GM21723 (cell line): ENCODE measurements around the gene ZBTB48.
"Not testable (repeated sequence)": the region's sequence is repeated elsewhere in the genome, so short reads cannot be mapped to it uniquely, and the experiment has no call there.

Source experiments
- ATAC-seq: cut with Tn5 transposase; IDR thresholded peaks from one replicate; pipeline ENCODE4 v1.9.1; 2021; ENCODE audit warnings: mild to moderate bottlenecking, moderate library complexity; ENCODE audit not compliant: unreplicated experiment

The ZBTB48 gene

DNA sequence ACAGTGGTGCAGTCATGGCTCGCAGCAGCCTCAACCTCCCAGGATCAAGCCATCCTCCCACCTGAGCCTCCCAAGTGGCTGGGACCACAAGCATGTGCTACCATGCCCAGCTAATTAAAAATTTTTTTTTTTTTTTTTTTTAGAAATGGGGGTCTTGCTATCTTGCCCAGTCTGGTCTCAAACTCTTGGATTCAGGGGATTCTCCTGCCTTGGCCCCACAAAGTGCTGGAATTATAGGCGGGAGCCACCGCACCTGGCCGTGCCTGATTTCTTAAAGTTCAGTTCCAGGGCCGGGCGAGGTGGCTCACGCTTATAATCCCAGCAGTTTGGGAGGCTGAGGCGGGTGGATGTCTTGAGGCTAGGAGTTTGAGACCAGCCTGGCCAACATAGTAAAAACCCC lies 51.3 kb downstream of the ZBTB48 start:
- ATAC-seq, result no peak

DNA sequence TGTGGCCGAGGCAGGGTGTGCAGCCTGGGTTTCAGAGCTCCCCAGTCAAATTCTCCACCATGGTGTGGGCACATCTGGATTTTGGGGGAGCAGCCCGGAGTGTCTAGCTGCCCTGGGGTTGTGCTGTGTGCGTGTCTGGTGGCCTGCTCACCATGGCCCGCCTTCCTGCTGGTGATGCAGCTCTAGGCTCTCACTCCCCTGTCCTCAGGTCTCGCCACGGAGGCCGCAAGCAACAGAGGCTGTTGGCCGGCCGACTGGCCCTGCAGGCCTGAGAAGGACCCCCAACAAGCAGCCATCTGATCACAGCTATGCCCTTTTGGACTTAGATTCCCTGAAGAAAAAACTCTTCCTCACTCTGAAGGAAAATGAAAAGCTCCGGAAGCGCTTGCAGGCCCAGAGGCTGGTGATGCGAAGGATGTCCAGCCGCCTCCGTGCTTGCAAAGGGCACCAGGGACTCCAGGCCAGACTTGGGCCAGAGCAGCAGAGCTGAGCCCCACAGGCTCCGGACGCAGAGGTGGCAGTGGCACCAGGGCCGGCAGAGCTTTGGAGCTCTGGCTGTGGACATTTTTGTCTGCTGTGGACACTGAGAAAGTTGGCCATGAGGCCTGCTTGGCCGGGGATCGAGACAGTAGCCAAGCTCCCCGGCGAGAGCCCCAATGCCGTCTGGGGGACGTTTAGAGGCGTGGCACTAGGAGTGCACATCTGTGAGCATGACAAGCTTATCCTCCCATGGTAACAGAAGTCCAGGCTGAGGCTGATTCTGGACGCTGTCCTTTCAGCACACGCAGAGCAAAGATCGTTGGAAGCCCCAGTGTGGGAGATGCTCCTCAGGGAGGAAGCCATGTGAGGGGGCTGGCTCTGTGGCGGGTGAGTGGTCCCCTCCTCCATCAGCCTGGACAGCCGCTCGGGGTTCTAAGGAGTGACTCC lies 53.1 kb downstream of the ZBTB48 start:
- no peak for ATAC-seq

DNA sequence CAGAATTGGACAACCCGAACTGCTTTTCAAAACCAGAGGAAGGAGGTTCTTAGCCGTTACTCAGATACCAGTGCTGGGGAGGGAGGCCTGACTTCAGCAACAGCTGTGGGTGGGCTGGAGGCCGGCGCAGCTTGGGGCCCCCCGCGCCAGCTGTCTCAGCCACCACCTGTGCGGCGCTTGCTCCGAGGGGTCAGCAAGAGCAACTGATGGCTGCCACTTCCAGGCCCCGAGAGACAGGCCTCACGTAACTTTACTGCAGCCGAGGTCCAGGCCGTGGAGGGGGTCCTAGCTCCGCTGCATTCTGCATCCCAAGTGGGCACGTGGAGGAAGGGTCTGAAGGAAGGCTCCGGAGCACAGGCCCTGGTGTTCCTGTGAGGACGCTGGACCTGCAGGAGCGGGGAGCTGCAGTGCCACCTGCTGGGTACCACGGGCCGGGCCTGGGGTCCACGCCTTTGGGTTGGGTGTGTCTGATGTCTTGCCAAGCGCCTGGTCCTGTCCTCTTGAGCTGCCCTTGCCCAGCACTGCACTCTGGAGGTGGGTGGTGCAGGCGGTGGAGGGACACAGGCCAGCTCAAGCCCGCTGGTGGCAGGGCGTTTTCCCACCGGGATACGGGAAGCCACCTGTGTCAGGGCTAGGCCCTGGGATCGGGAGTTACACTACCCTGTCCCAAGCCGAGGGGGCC lies 54.7 kb downstream of the ZBTB48 start:
- ATAC-seq, result no peak

DNA sequence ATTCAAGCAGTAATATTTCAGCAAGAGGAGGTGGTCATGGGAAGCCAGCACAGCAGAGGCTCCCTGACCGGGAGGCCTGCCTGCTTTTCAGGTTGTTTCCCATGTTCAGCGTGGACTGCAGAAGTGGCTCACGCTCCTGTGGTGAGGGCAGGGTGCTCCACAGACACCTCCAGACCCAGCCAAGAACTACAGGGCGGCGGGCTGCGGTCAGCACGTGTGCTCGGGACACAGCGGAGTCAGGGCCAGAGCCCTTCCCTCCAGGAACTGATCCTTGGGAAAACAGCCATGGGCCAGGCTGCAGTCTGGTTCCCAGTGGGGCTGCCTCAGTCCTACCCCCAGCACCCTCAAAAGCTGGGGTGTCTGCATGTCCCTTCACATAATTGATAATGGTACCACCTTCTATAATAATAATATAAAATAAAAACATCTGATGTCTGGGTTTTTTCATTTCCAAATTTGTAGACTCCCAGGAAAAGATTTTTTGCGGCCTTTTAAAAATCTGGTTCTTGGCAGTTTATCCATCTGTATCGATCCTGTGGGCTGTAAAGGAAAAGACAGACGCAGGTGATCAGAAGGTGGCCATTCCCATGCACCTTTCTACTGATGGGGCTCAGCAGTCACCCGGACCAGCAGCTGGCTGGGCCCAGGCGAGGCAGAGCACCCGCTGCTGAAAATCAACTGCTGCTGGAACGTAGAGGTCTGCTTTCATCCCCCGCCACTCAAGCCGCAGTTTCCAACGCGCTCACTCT lies 55.5 kb downstream of the ZBTB48 start:
- ATAC-seq, result no peak

DNA sequence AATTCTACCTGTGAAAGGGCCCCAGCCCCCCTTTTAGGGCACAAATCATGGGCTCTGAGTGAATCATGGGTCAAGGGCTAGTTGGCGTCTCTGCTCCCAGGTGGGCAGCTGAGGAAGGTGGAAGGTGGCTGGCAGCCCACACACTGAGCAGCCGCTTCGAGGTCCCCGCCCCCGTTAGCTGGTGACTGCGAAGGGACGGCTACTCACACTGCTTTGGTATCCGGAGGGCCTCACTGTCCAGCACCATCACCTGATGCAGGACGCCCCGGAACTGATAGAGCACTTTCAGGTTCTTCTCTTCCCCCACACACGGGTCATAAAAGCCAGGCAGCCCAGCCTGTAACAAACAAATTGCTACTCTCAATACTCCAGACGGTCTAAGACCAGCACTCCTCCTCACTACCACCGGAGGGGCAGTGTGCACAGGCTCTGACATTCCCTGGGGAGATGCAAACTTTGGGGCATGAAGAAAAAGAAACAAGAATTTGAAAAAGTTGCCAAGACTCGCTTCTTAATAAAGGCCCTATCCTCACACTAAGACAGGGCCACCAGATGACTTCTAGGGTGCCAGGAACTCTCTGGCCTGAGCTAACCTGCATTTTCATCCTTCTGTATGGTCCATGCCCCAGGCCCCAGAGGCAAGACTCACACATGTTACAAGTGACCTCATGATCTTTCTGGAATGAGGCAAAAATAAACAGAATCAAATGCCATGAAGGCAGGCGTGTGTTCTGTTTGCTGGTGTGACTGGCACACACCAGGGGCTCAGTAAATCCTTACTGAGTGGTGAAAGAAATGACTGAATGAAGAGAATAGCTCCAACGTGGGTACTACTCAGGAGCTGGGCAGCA lies 56.3 kb downstream of the ZBTB48 start:
- ATAC-seq, result no peak

DNA sequence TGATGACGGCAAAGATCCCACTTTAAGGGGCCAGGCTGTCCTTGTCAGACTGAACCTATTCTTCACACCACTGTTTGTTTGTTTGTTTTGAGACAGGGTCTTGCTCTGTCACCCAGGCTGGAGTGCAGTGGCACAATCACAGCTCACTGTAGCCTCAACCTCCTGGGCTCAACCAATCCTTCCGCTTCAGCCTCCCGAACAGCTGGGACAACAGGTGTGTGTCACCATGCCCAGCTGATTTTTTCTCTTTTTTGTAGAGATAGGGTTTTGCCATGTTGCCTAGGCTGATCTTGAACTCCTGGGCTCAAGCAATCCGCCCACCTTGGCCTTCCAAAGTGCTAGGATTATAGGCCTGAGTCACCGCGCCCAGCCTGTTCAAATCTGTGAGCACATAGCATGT lies 57.0 kb downstream of the ZBTB48 start:
- ATAC-seq, result not testable (repeated sequence)

DNA sequence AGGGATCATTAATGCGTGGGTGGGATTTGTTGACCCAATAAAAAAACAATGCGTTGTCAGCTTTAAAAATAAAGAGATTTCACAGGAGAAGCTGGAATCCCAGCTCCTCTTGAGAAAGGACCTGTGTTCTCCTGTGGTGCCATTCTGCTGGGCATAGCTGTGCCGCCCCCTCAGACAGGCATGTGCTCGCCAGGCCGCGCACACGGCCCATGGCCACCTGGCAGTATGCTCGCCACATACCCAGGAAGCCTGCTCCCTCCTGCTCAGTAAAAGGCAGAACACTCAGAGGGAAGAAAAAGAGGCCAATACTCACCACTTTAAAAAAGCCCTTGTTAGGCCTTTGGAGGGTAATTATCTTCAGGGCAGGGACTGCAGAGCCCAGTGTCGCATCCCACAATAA lies 58.0 kb downstream of the ZBTB48 start:
- ATAC-seq, result no peak

DNA sequence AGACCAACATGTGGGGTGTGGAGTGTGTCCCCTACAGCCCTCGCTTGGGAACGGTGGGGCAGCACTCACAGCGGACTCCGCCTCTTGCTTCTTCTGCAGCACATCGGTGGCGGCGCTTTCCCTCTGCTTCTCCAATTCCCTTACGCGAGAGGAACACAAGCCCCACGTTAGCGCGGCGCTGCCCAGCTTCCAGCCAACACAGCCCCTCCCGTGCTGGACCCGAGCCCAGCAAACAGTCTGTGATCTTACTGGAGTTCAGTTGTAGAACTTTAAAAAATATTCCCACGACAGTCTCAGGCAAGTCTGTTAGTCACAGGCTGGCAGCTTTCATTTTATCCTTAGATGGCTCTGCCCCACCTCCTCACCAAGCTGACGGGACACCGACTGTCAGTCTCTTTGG lies 58.4 kb downstream of the ZBTB48 start:
- no peak for ATAC-seq
